Tibial artery (tissue), 4 donors: Measurements from ENCODE around the gene GALNS.

ENCODE experiments used
- DNase-seq, 2 donors: peaks; one replicate each; pipeline ENCODE4 v3.0.0-alpha.2; 2019
- H3K27ac ChIP-seq, 2 donors: fragments of 200-600 bp; sonication (generic) in 1 of 2; 1 replicate in 1 of 2; 2 replicates in 1 of 2; pipeline ENCODE4 v1.5.1; 2018 to 2019; ENCODE audit warnings: mild to moderate bottlenecking in 1 of 2
- H3K27me3 ChIP-seq, 2 donors: fragments of 200-600 bp; sonication (generic) in 1 of 2; one replicate each; pipeline versions ENCODE4 v1.5.1 to v1.6.0; 2016 to 2019
- H3K36me3 ChIP-seq, 3 donors: fragments of 200-600 bp; sonication (generic) in 2 of 3; one replicate each; pipeline ENCODE4 v1.5.1; 2016 to 2019; ENCODE audit warnings: mild to moderate bottlenecking in 2 of 3
- H3K4me1 ChIP-seq, 4 donors: fragments of 200-600 bp; sonication (generic) in 2 of 4; 1 replicate in 3 of 4; 2 replicates in 1 of 4; pipeline ENCODE4 v1.5.1; 2016 to 2019
- H3K4me3 ChIP-seq, 2 donors: fragments of 200-600 bp; sonication (generic) in 1 of 2; 1 replicate in 1 of 2; 2 replicates in 1 of 2; pipeline ENCODE4 v1.5.1; 2018 to 2019; ENCODE audit warnings: mild to moderate bottlenecking in 2 of 2
- H3K9me3 ChIP-seq, 3 donors: fragments of 200-600 bp; sonication (generic) in 1 of 3; one replicate each; pipeline ENCODE4 v1.5.1; 2016 to 2019
- intact Hi-C: fragments of 100-400 bp; cut with DNase I; formaldehyde crosslinking; loops from one replicate; pipeline ENCODE4 v1.15.0; 2023; ENCODE audit warnings: low total_unique reads
- TF ChIP-seq, protein P1 (sequence below), 2 experiments: fragments of 200-600 bp in 1 of 2; fragments of 450-650 bp in 1 of 2; IDR thresholded peaks; one replicate each; pipeline ENCODE4 v1.5.1; 2017 to 2019; ENCODE audit warnings: antibody characterized with exemption in 2 of 2, mild to moderate bottlenecking in 1 of 2, moderate library complexity in 1 of 2

The GALNS gene

DNA sequence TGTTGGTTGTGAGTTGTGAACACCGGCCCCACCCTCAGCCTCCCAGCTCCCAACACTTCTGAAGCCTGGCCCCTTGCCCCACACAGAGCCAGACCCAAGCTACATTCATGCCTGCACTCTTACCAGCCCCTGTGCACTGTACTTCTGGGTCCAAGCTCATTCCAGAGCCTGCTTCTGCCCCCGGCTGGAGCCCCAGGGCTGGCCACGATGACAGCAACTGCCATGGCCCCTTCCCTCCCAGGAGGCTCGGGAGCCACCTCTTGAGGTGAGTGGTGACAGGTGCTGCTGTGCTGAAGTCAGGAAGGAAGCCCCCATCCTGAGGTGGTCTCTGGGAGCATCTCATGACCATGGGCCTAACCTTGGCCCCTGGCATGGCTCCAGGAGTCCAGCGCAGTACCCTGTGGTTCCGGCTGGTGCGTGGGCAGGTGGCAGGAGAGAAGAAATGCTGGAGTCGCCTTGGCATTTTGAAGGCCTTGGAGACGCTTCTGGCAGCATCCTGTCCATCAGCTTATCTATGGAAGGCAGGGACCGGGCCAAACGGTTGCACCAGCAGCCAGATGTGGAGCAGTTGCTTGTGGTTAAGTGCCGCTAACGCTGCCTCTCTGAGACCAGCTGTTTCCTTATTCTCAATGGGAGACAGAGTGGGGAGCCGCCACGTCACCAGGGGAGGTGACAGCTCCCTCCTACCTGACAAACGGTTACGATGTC, 57.0 kb downstream of the GALNS start:
- no peak overlapping the region for H3K27ac ChIP-seq
- intact Hi-C loops = no loop called here
- H3K36me3 ChIP-seq = no peaks in the 10 kb centered on the region
- TF ChIP-seq, protein P1, sequence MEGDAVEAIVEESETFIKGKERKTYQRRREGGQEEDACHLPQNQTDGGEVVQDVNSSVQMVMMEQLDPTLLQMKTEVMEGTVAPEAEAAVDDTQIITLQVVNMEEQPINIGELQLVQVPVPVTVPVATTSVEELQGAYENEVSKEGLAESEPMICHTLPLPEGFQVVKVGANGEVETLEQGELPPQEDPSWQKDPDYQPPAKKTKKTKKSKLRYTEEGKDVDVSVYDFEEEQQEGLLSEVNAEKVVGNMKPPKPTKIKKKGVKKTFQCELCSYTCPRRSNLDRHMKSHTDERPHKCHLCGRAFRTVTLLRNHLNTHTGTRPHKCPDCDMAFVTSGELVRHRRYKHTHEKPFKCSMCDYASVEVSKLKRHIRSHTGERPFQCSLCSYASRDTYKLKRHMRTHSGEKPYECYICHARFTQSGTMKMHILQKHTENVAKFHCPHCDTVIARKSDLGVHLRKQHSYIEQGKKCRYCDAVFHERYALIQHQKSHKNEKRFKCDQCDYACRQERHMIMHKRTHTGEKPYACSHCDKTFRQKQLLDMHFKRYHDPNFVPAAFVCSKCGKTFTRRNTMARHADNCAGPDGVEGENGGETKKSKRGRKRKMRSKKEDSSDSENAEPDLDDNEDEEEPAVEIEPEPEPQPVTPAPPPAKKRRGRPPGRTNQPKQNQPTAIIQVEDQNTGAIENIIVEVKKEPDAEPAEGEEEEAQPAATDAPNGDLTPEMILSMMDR (IDR thresholded peaks at IDR 0.05) = no peak
- no peak overlapping the region for H3K4me3 ChIP-seq
- peaks cover 0 to 11% of the 10 kb centered on the region in 2 donors for H3K27me3 ChIP-seq
- H3K4me1 ChIP-seq = peaks cover 0 to 21% (median 12%) of the 10 kb centered on the region in 4 donors
- DNase-seq = peak in 1 of 2 donors; percentile 59
- no peaks in the 10 kb centered on the region for H3K9me3 ChIP-seq

DNA sequence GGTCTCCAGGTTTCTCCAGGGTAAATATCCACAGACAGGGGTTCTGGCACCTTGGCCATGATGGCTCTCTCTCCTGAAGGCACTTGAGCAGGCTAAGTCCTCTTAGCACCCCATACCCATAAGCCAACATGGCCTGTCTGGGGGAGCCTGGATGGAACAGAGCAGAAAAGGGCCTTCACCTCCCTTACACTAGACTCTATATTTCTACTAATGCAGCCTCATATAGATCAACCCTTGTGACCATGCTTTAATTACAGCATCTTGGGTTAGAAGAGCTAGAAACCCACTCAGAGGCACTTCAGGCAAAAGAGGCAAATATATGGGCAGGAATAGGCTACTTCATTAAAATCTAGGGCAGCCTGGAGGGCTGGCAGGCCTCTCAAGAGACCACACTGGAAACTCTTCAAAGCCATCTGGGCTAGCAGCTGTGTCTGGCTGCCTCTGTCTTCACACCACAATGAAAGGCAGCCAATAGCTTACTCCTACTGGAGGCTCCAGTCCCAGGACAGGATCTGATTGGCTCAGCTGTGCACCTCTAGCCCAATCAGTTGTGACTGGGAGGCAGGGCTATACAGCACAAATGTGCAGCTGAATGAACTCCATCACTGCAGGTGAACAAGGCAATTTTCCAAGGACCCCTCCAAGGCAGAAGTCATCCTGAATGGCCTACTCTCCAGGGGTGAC, 57.8 kb downstream of the GALNS start:
- Histone ChIP-seq H3K9me3 (no peaks in the 10 kb centered on the region), H3K27ac (no peak overlapping the region), H3K4me1 (peaks cover 0 to 13% (median 4%) of the 10 kb centered on the region in 4 donors), H3K4me3 (no peak overlapping the region), H3K27me3 (peaks cover 0 to 14% of the 10 kb centered on the region in 2 donors), H3K36me3 (no peaks in the 10 kb centered on the region)
- TF ChIP-seq, protein P1 (IDR thresholded peaks at IDR 0.05) = no peak
- no peak for DNase-seq
- intact Hi-C loops = no loop called here

DNA sequence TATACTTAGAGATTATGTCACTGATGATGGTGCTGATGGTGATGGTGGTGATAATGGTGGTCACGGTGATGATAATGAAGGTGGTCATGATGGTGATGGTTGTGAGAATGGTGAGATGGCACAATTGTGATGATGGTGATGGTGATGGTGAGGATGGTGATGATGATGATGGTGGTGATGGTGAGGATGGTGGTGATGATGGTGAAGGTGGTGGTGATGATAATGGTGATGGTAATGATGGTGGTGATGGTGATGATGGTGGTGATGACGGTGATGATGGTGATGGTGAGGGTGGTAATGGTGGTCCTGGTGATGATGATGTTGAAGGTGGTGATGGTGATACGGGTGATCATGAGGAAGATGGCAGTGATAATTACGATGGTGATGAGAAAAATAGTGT, 58.7 kb downstream of the GALNS start:
- no peak overlapping the region for H3K27ac ChIP-seq
- H3K9me3 ChIP-seq = no peaks in the 10 kb centered on the region
- H3K4me1 ChIP-seq = peaks cover 0 to 11% (median 2%) of the 10 kb centered on the region in 4 donors
- TF ChIP-seq, protein P1 (IDR thresholded peaks at IDR 0.05) = no peak
- peaks cover 0 to 22% of the 10 kb centered on the region in 2 donors for H3K27me3 ChIP-seq
- H3K4me3 ChIP-seq = no peak overlapping the region
- intact Hi-C loops = no loop called here
- DNase-seq = no peak
- H3K36me3 ChIP-seq = no peaks in the 10 kb centered on the region

DNA sequence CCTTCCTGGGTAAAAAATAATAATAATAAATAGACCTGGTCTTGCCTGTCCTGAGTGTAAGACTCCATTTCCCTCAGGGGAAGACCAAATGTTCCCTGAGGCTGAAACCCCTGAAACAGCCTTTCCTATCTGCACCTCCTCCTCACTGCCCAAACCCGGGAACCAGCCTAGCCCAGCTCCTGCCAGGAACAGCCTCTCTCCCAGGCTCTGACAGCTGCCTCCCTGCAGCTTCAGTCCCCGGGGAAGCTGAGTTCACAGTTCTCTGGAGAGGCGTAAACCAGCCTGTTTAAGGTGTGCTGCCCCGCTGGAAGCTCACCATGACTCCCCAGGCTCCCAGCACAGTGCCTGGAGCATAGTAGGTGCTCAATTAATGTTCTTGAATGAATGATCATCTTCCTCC, 60.5 kb downstream of the GALNS start:
- intact Hi-C loops = no loop called here
- Histone ChIP-seq H3K27me3 (peaks cover 0 to 40% of the 10 kb centered on the region in 2 donors), H3K4me1 (no peaks in the 10 kb centered on the region), H3K36me3 (no peaks in the 10 kb centered on the region), H3K4me3 (no peak overlapping the region), H3K9me3 (no peaks in the 10 kb centered on the region), H3K27ac (no peak overlapping the region)
- no peak for DNase-seq
- TF ChIP-seq, protein P1 (IDR thresholded peaks at IDR 0.05) = no peak

DNA sequence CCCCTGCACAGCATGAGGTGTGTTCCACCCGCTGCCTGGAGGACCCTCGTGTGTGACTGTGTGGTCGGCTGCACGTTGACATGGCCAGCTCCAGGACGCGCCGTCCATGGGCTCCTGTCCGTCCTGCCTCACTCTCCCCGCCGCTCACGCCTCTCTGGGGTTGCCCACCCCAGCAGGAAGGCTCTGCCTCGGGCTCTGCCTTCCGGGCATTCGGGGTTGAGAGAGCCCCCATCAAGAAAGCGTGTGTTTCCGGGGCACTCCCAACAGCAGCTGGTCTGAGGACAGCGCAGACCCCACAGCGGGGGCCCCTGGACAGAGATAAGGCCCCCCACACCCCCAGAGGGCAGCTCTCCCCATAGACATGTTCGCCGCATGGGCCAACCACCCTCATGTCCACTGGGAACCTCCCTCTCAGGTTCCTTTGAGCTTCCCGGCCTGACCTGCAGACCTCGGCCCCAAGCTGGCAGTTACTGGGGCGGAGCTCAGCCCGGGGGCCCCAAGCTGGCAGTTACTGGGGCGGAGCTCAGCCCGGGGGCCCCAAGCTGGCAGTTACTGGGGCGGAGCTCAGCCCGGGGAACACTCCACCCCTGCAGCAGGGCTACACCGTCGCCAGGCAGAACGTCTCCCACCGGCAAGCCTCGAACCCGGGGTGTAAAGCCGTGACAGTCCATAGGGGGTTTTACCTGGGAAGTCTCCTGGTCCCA, 63.3 kb downstream of the GALNS start:
- H3K4me1 ChIP-seq = peaks cover 0 to 3% (median 0%) of the 10 kb centered on the region in 4 donors
- TF ChIP-seq, protein P1 (IDR thresholded peaks at IDR 0.05) = no peak
- H3K4me3 ChIP-seq = no peak overlapping the region

More for the DNA sequence above, 63.3 kb downstream of the GALNS start:
- Histone ChIP-seq H3K9me3 (no peaks in the 10 kb centered on the region), H3K36me3 (no peaks in the 10 kb centered on the region), H3K27me3 (peaks cover 0 to 50% of the 10 kb centered on the region in 2 donors), H3K27ac (no peak overlapping the region)
- DNase-seq = no peak
- intact Hi-C loops = no loop called here
